OCI-LY7 (cell line): ENCODE data around the gene GPN3. TPM values are rescaled to one million over a fixed set of nuclear protein-coding genes. Genes with fewer than 3 reads are reported as not detected.

Experiments used
- BruUV-seq: library from RNA; stranded (reverse); fragments of 400-500 nt; replicated peaks from 2 replicates; lab custom pipeline; 2021; lab: Mats Ljungman, UMichigan
- CTCF ChIA-PET: fragments of 300-600 bp; sonication (Branson Sonifier 250); formaldehyde crosslinking; loops from one replicate; lab custom pipeline; 2022; ENCODE audit warnings: antibody characterized with exemption; ENCODE audit not compliant: unreplicated experiment; lab: Charles Lee
- POLR2A ChIA-PET: fragments of 300-600 bp; sonication (Branson Sonifier 250); formaldehyde crosslinking; loops from one replicate; lab custom pipeline; 2022; ENCODE audit warnings: antibody characterized with exemption; lab: Charles Lee
- DNase-seq: peaks from one replicate; pipeline ENCODE4 v3.0.0-alpha.2; 2015; ENCODE audit warnings: low spot score
- H2AFZ ChIP-seq: fragments of 200-600 bp; sonication (generic), shearing (Covaris generic); 2 replicates; pipeline ENCODE4 v1.6.1; 2014; ENCODE audit warnings: mild to moderate bottlenecking, antibody characterized with exemption, low read length, moderate library complexity
- H3K27ac ChIP-seq: fragments of 200-600 bp; sonication (generic); 2 replicates; pipeline ENCODE4 v1.5.1; 2014; ENCODE audit warnings: mixed run types, low read depth, mild to moderate bottlenecking, moderate library complexity, low read length, inconsistent platforms; ENCODE audit not compliant: poor library complexity, severe bottlenecking
- H3K36me3 ChIP-seq: fragments of 200-600 bp; sonication (generic); 2 replicates; pipeline ENCODE4 v1.6.1; 2014; ENCODE audit warnings: mild to moderate bottlenecking, antibody characterized with exemption, low read length, moderate library complexity, mixed read lengths; ENCODE audit not compliant: insufficient read depth
- H3K4me1 ChIP-seq: fragments of 200-600 bp; sonication (generic); 2 replicates; pipeline ENCODE4 v1.5.1; 2014; ENCODE audit warnings: mild to moderate bottlenecking, low read length; ENCODE audit not compliant: insufficient read depth, poor library complexity, severe bottlenecking
- H3K4me2 ChIP-seq: fragments of 200-600 bp; sonication (generic); 2 replicates; pipeline ENCODE4 v1.6.1; 2014; ENCODE audit warnings: mild to moderate bottlenecking, low read length
- H3K4me3 ChIP-seq: fragments of 200-600 bp; sonication (generic); 2 replicates; pipeline ENCODE4 v1.5.1; 2014; ENCODE audit warnings: mild to moderate bottlenecking, low read depth, low read length; ENCODE audit not compliant: poor library complexity, severe bottlenecking
- H3K79me2 ChIP-seq: fragments of 200-600 bp; sonication (generic); 2 replicates; pipeline ENCODE4 v1.6.1; 2016; ENCODE audit warnings: low read depth, mild to moderate bottlenecking, low read length, moderate library complexity, mixed read lengths; ENCODE audit not compliant: insufficient read depth
- H3K9me2 ChIP-seq: fragments of 200-600 bp; sonication (generic); 2 replicates; pipeline ENCODE4 v1.6.1; 2016; ENCODE audit warnings: mild to moderate bottlenecking, low read length, mixed read lengths; ENCODE audit not compliant: insufficient read depth
- H3K9me3 ChIP-seq: fragments of 200-600 bp; sonication (generic); 2 replicates; pipeline ENCODE4 v1.6.1; 2014; ENCODE audit warnings: mild to moderate bottlenecking, mixed run types, low read length, mixed read lengths
- H4K20me1 ChIP-seq: fragments of 200-600 bp; sonication (generic); 2 replicates; pipeline ENCODE4 v1.6.1; 2014; ENCODE audit warnings: mild to moderate bottlenecking, antibody characterized with exemption, low read length, moderate library complexity, mixed read lengths; ENCODE audit not compliant: insufficient read depth
- CTCF ChIP-seq: fragments of 200-600 bp; sonication (generic); conservative IDR thresholded peaks from 2 replicates; pipeline ENCODE4 v1.5.1; 2014; ENCODE audit warnings: mild to moderate bottlenecking, antibody characterized with exemption, low read length, moderate library complexity, mixed read lengths
- EZH2phosphoT487 ChIP-seq: fragments of 200-600 bp; sonication (generic); IDR thresholded peaks from 2 replicates; pipeline ENCODE4 v1.6.1; 2018; ENCODE audit warnings: low read depth, borderline replicate concordance, mild to moderate bottlenecking, mixed run types, antibody characterized with exemption, low read length, moderate library complexity, mixed read lengths
- intact Hi-C: fragments of 100-400 bp; cut with micrococcal nuclease; formaldehyde crosslinking; loops from one replicate; pipeline ENCODE4 v1.10.0; 2022; ENCODE audit not compliant: unreplicated experiment
- total RNA-seq, 2 experiments: library from RNA; depleted of rRNA in 1 of 2; stranded (reverse); fragments of >200 nt in 1 of 2; shearing (Covaris generic) in 1 of 2; gene quantifications; 2 replicates each; pipeline ENCODE4 v1.2.3, GENCODE V29; 2014 to 2022

GPN3 gene
- total RNA-seq, 2 experiments from 2014 or later = 24.2 to 43.7 TPM

DNA sequence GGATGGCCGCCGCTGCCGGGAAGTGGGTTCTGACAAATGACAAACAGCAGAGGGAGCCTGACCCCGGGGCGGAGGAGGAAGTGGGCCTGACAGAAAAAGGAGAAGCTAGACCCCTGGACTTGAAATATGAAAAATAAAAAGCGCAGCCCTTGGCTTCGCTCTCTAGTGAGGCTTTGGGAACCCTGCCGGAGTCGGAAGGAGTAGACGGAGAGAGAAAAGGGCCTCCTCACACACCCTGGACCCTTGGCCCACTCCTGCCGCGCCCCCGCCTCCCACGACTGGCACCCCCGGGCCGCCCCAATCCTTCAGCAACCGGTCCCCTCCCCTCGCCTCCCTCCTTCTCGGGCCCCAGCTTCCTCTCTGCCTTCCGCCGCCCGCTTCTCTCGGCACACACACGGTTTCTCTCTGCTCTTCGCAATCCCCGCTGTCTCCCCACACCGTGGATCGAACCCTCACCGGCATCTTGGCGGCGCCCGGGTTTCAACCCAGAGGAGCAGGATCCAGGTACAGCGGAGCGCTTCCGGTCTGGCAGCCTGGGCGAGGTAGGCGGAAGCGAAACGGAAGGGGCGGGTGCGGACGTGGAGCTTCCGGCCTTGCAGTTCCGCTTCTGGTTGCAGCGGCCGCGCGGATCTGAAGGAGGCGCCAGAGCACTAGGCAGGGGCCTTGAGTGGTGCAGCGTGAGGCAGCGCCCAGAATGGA, 18.1 kb downstream of the GPN3 start, which contains the start of gene ARPC3:
TSS of gene ARPC3 (minus strand) at position 539 of the 699 bp plus-strand sequence. CDS start at position 462, 77 bp downstream.
- H3K79me2 ChIP-seq = peaks cover 51% of the 10 kb centered on the region
- POLR2A ChIA-PET = interaction anchor here (0.5 to 3.0 kb wide), 12 partner anchors 11 to 349 kb away, joined by 3 to 26 read pairs (median 3); partner anchors contain the start of genes FAM216A, GPN3 and VPS29
- TSS peak; percentile 80 for BruUV-seq
- TF ChIP-seq CTCF (peak; percentile 81), EZH2phosphoT487 (no peak)
- no peaks in the 10 kb centered on the region for H3K9me3 ChIP-seq
- H3K4me3 ChIP-seq = peak within 1 kb of the TSS; percentile 91
- intact Hi-C loops = loop anchor here (1.0 to 10.0 kb wide), 5 partner anchors 18 to 435 kb away; partner anchors contain the start of genes FAM216A, GPN3, RAD9B and VPS29
- H3K4me1 ChIP-seq = peaks cover 31% of the 10 kb centered on the region
- DNase-seq = peak; percentile 98
- peaks cover 87% of the 10 kb centered on the region for H3K36me3 ChIP-seq
- H3K9me2 ChIP-seq = no peaks in the 10 kb centered on the region
- peak within 1 kb of the TSS; percentile 71 for H3K4me2 ChIP-seq
- H4K20me1 ChIP-seq = no peaks in the 10 kb centered on the region
- CTCF ChIA-PET = interaction anchor here (0.6 to 1.5 kb wide), 6 partner anchors 9 to 155 kb away, joined by 3 to 6 read pairs (median 3); partner anchors contain the start of genes FAM216A and GPN3
- peak within 1 kb of the TSS; percentile 87 for H3K27ac ChIP-seq
- peak within 1 kb of the TSS; percentile 60; the same call in 1 of the 2 replicates for H2AFZ ChIP-seq

GRCh38 chr12:110444455-110444854, 23.6 kb downstream of the GPN3 start:
- H3K79me2 ChIP-seq = peaks cover 60% of the 10 kb centered on the region
- no peaks in the 10 kb centered on the region for H3K9me2 ChIP-seq
- no peak overlapping the region for H3K27ac ChIP-seq
- ChIA-PET CTCF (no interaction called here), POLR2A (interaction anchor here (0.7 to 0.8 kb wide), 2 partner anchors 13 to 87 kb away, joined by 3 to 5 read pairs; no protein-coding TSS in a partner anchor)
- no peak overlapping the region for H2AFZ ChIP-seq
- intact Hi-C loops = no loop called here
- no peaks in the 10 kb centered on the region for H3K9me3 ChIP-seq
- H3K4me3 ChIP-seq = no peak overlapping the region
- H3K4me2 ChIP-seq = no peak overlapping the region
- BruUV-seq = no TSS peak
- DNase-seq = no peak
- H3K36me3 ChIP-seq = peaks cover 95% of the 10 kb centered on the region
- no peaks in the 10 kb centered on the region for H4K20me1 ChIP-seq
- H3K4me1 ChIP-seq = peaks cover 23% of the 10 kb centered on the region
- TF ChIP-seq EZH2phosphoT487 (no peak), CTCF (no peak)
